NCI-H69 (cell line): Measurements from ENCODE around the gene SLC44A1.

Experiments
- DNase-seq: peaks from one replicate; lab custom pipeline; 2025; lab: John Stamatoyannopoulos, UW

Gene SLC44A1

GRCh38 chr9:105338308-105338707, 93.9 kb downstream of the SLC44A1 start:
- DNase-seq: no peak

- DNase-seq: no peak
Observed at GRCh38 chr9:105339849-105340248, 95.4 kb downstream of the SLC44A1 start.

GRCh38 chr9:105341434-105342146, 97.1 kb downstream of the SLC44A1 start:
- no peak for DNase-seq

- DNase-seq: no peak
Observed at GRCh38 chr9:105342147-105342505, 97.7 kb downstream of the SLC44A1 start.

GRCh38 chr9:105344283-105344682, 99.8 kb downstream of the SLC44A1 start:
- no peak for DNase-seq

GRCh38 chr9:105345626-105346025, 101.2 kb downstream of the SLC44A1 start:
- no peak for DNase-seq

- DNase-seq: no peak
Observed at GRCh38 chr9:105346273-105346672, 101.8 kb downstream of the SLC44A1 start.

GRCh38 chr9:105354448-105354847, 110.0 kb downstream of the SLC44A1 start:
- no peak for DNase-seq

GRCh38 chr9:105355781-105356180, 111.3 kb downstream of the SLC44A1 start:
- DNase-seq: no peak

GRCh38 chr9:105357937-105358336, 113.5 kb downstream of the SLC44A1 start:
- no peak for DNase-seq

GRCh38 chr9:105359892-105360291, 115.4 kb downstream of the SLC44A1 start:
- no peak for DNase-seq

GRCh38 chr9:105360344-105360743, 115.9 kb downstream of the SLC44A1 start:
- DNase-seq: no peak

- no peak for DNase-seq
Observed at GRCh38 chr9:105361873-105362272, 117.4 kb downstream of the SLC44A1 start.

GRCh38 chr9:105362470-105362869, 118.0 kb downstream of the SLC44A1 start:
- no peak for DNase-seq

- DNase-seq: no peak
Observed at GRCh38 chr9:105363837-105364236, 119.4 kb downstream of the SLC44A1 start.

- DNase-seq: no peak
Observed at GRCh38 chr9:105369911-105370310, 125.5 kb downstream of the SLC44A1 start.

- no peak for DNase-seq
Observed at GRCh38 chr9:105373723-105374122, 129.3 kb downstream of the SLC44A1 start.

- DNase-seq: no peak
Observed at GRCh38 chr9:105375323-105375722, 130.9 kb downstream of the SLC44A1 start.

- DNase-seq: no peak
Observed at GRCh38 chr9:105376893-105377292, 132.4 kb downstream of the SLC44A1 start.

GRCh38 chr9:105385381-105385985, 141.0 kb downstream of the SLC44A1 start:
- no peak for DNase-seq

- DNase-seq: no peak
Observed at GRCh38 chr9:105389796-105390195, 145.3 kb downstream of the SLC44A1 start.

GRCh38 chr9:105390871-105391270, 146.4 kb downstream of the SLC44A1 start:
- DNase-seq: no peak

GRCh38 chr9:105391288-105391687, 146.8 kb downstream of the SLC44A1 start:
- no peak for DNase-seq

GRCh38 chr9:105392531-105392930, 148.1 kb downstream of the SLC44A1 start:
- DNase-seq: no peak
